GM03348 (cell line): ENCODE measurements around the gene FLT1.

Source experiments
- DNase-seq: peaks from one replicate; pipeline ENCODE4 v3.0.0; 2012; ENCODE audit warnings: low spot score

The FLT1 gene

DNA sequence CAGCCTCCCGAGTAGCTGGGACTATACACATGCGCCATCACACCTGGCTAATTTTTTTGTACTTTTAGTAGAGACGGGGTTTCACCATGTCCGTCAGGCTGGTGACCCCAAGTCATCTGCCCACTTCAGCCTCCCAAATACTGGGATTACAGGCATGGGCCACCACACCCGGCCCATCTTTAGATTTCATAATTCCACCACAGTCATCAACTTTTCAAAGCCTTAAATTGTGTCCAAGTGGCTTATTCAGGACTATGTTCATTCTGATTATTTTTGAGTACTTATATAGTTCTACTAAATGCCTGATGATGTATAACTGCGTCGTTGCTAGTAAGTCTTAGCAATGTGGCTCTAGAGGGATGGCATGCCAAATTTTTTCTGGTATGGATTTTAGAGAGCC, 36.9 kb downstream of the FLT1 start:
- DNase-seq, result no peak

DNA sequence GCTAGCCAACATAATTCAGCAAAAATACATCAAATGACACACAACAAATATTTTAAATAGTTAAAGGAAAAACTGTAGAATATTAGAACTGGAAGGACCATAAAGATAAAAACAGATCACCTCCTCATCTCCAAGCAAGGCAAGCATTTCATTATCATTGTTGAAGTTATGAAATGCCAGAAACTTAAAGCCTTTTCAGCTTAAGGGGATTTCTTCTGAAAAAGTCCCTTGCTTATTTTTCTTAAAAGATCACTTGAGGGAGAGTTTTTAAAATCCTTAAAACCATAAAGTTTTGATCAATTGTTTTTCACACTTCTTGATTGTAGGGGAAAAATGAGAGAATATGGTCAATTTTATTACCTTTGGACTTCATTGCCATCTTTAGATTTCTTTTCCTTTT, 37.4 kb downstream of the FLT1 start:
- no peak for DNase-seq

DNA sequence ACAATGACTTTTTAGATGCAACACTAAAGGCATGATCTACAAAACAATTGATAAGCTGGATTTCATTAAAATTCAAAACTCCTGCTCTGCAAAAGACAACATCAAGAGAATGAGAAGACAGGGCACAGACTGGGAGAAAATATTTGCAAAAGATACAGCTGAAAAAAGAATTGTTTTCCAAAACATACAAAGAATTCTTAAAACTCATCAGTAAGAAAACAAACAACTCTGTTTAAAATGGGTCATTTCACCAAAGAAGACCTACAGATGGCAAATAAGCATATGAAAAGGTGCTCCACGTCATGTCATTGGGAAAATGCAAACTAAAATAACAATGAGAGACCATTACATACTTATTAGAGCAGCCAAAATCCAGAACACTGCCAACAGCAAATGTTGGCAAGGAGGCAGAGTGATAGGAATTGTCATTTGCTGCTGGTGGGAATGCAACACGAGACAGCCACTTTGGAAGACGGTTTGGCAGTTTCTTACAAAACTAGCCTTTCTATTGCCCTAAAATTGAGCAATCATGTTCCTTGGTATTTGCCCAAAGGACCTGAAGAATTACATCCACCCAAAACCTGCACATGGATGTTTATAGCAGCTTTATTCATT, 39.2 kb downstream of the FLT1 start:
- no peak for DNase-seq

DNA sequence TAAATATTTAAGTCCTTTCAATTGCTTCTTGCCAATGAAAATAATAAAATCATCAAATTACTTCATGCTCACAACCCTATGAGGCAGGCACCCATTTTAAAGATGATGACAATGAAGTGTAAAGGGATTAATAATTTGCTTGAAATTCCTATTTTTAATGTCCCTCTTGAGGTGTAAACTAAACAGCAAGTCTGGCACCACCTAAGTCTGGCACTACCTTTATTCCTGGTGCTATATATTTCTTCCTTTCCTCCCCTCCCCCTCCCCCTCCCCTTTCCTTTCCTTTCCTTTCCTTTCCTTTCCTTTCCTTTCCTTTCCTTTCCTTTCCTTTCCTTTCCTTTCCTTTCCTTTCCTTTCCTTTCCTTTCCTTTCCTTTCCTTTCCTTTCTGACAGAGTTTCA, 42.2 kb downstream of the FLT1 start:
- no peak for DNase-seq

DNA sequence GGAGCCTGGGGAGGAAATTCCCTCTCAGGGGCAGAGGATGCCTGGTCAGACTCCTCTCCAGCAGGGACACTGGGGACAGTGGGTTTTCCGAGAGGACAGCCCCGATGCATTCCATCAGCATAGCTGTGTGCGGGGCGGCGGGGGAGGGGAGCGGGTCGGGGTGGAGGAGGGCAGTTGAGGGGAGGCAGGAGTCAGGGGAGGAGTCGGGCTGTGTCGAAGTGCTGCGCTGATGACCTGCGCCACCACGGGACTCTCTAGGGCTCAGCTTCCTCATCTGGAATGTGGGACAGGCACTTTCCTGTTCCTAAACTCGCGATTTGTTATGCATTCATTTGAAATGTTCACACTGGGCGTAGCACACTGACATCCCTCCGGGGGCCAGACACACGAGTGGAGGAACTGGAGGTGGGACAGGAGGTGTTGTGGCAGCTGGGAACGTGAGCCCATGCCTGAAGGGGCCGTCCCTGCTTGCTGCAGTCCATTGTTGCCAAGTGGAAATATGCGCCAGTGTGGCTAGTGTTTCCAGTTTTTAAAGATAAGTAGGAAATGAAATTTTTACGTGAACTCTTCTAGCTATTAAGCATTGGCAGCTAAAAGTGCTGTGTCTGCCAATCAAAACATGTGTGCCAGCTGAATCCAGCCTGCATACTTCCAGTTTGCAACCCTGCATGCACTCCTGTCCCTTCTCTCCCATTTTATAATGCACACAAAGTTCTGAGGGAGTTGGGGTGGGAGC, 43.3 kb downstream of the FLT1 start:
- DNase-seq, result no peak

DNA sequence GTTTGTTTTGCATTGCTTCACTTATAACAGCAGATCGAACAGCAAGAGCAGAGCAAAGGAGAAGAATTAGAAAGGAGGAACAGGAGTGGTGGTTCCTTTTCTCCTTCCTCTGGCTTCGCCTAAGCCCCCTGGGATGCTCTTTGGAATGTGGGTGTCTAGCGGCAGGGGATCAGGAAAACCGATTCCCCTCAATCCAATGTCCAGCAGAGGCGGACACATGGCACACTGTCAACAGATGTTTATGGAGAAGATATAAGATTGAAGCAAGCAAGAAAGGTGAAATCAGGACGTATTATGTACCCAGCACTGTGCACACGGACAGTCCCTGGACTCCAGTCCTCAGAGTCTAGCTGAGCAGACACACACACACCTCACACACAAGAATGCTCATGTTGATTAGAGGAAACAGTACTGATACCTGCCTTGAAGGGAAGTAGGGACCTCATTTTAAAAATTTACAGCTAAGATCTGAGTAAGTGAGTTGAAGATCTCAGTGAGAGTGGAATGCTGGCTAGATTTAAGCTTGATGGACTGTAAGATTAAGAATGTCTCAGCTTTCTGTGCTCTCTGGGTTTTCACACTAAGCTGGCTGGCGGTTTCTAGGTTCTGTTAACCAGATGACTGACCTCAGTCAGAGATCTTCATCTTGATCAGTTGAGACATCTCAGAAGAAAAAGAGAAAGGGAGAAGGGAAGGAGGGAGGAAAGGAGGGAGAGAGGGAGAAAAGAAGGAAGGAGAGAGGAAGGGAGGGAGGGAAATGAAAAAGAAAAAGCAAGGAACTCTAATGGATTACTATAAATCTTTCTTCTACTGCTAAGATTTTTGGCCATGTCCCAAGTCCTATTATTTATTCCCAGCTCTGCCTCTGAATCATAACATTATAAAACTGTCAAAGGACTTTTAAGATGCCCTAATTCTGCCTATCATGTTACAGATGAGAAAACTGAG, 44.8 kb downstream of the FLT1 start:
- peak; percentile 28 for DNase-seq

DNA sequence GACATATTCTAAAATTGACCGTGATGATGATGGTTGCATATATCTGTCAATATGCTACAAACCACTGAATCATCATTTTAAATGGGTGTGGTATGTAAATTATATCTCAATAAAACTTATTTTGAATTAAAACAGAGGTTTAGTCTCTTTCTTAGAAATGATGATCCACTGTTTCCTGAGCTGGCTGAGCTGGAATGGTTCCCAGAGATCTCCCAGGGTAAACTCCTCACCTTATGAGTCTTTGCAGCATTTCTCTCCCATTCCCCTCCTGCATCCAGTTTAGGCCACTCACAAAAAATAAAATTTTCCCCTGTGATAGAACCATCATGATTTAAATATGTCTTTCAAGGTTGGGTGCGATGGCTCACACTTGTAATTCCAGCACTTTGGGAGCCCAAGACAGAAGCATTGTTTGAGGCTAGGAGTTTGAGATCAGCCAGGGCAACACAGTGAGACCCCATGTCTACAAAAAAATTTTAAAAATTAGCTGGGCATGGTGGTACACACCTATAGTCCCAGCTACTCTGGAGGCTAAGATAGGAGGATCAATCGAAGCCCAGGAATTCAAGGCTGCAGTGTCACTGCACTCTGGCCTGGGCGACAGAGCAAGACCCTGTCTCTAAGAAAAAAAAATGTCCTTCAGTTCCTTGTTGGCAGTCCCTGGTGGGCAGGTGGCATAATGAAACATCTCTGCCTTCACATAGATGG, 46.1 kb downstream of the FLT1 start:
- DNase-seq, result no peak

DNA sequence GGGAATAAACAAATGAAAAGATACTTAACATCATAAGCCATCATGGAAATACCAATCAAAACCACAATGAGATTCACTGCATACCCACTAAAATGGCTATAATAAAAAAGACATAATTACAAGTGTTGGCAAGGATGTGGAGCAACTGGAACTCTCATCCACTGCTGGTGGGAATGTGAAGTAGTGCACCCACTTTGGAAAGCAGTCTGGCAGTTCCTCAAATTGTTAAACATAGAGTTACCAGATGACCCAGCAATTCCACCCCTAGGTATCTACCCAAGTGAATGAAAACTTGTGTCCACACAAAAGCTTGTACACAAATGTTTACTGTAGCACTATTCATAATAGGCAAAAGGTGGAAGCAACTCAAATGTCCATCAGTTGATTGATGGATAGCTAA, 46.9 kb downstream of the FLT1 start:
- no peak for DNase-seq

DNA sequence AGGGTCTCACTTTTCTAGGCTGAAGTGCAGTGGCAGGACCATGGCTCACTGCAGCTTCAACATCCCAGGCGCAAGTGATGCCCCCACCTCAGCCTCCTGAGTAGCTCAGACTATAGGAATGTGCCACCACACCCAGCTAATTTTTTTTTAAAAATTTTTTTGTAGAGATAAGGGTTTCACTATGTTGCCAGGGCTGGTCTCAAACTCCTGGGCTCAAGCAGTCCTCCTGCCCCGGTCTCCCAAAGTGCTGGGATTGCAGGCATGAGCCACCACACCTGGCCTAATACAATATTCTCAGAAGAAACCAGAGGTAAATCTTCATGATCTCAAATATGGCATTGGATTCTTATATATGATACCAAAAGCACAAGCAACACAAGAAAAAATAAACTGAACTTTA, 47.7 kb downstream of the FLT1 start:
- DNase-seq, result no peak

DNA sequence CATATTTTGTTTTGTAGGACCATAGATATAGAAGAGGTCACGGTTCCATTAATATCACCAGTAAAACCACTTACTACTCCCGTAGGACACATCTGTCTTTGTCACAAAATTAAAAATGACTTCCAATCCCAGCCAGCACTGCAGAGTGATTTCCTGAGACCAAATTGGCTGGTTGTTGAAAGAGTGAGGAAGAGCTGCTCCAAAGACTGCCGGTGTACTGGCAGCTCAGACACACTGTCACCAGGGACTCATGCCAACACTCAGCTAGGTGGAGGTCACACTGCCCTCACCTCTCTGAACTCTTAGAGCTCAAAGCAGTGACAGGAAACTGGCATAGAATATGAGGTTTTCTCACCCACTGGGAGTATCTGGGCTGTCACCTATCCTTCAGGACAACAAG, 52.1 kb downstream of the FLT1 start:
- no peak for DNase-seq

DNA sequence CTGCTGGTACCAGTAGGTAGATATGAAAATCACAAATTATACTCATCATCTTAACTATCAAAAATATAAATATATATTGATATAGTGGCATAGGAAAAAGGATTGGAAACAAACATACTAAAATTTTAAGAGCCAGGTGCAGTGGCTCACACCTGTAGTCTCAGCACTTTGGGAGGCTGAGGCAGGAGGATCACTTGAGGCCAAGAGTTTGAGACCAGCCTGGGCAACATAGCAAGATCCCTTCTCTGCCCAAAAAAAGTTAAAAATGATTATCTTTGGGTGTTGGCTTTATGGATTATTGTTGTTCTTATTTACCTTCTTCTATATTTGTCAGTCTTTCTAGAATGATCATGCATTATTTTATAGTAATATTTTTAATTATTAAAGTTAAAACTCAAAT, 53.4 kb downstream of the FLT1 start:
- no peak for DNase-seq

DNA sequence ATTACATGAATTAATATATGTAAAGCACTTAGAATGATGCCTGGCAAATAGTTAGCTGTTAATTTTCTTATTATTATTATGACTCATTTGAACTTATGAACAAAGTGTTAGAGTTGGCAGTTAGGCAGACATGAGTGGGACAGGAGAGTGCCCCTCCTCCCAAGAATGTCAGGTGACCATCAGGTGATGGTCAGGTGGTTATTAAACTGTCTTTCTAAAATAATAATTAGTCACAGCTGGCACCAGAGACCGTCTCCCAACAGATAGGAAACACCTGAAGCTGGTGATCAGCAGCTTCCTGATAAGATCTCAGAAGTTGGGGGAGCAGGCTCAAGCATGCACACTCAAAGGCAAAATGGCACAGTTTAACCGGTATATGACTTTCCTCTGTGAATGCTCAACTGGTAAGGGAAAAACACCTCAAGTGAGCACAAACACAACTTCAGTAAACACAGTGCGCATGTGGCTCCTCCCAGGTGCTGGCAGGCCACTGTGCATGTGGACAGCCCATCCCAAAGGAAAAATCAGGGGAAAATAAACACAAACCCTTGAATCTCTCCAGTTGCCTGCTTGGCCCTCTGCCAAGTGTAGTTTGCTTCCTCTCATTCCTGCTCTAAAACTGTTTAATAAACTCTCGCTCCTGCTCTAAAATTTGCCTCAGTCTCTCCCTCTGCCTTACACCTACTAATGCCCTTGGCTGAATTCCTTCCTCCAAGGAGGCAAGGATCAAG, 54.0 kb downstream of the FLT1 start:
- no peak for DNase-seq

DNA sequence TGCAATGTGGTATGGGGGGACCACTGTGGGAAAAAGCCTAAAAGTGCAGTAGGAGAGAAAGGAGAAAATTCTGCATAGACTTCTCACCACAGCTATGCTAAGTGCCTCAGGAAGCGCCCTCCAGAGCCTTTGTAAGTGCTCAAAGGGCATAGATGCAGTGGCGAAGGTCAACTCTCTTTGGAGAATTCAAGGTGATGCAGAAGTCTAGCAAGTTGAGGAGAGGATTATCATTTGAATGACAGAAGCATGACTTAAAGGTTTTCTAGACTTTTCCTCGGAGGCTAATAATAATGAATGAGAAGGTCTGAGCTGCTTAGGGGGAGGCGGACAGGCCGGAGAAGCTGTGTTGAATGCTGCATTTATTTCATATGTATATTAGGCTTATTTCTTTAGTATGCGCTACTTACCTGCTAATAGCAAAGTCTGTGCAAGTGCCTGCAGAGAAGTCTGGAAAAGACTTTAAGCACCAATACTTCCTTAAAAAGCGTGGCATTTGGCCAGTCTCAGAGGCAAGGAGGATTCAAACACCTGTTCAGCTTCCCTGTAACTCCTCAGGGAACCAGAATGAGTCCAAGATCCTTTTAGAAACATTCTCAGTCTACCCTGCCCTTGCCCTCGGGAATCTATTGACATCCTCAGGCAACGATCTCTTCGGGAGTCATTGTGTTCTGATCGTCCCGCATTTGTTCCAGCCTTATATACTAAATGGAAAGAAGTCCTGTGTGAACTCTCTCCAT, 56.2 kb downstream of the FLT1 start:
- DNase-seq, result no peak

DNA sequence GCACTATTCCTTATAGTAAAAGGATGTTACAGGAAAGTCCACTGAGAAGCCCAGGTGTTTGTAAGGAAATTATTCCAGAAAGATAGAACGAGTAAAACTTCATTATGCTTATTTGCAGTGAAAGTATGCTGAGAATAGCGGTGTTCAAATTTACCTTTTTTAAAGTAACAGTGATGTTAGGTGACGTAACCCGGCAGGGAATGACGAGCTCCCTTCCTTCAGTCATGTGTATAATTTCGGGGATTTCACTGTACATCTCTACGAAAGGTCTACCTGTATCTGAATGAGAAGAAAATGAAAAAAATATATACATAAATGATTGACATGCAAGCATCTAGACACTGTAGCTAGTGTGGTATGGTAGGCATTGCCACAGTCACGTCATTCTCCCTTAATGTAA, 56.9 kb downstream of the FLT1 start:
- no peak for DNase-seq

DNA sequence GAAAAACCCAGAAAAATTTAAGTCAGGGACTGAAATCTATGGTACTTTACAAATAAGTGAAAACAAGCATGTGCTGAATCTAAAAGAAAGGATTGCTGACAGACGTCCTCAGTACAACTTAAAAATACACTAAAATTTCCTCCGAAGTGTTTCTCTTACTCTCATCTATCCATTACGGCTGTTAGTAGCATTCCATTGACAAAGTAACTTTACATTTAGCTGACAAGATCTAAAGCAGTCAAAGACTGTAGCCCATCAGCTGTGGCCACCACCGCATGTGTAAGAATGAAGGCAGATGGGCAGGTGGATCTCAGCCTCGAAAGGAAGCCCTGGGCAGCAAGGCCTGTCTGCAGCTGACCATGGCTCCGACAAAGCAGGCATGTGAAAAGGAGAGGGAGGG, 59.0 kb downstream of the FLT1 start:
- DNase-seq, result no peak

DNA sequence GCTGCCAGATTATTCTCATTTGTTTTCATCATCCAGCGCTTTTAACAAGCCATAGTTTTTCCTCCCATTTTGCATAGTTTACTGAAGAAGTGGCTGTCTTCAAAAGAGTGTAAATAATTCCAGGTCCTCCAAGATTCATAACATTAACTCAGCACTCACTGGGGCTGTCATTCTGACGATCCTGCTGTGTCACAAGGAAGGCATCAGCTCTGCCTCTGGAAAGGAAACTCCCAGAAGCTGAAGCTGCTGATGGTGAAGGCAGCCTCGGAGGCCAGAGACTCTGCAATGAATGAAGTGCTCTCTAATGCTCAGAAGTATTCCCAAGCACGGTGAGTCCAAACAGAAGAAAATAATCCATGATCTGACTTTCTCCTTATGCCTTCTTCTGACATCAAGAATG, 60.0 kb downstream of the FLT1 start:
- peak; percentile 42 for DNase-seq

DNA sequence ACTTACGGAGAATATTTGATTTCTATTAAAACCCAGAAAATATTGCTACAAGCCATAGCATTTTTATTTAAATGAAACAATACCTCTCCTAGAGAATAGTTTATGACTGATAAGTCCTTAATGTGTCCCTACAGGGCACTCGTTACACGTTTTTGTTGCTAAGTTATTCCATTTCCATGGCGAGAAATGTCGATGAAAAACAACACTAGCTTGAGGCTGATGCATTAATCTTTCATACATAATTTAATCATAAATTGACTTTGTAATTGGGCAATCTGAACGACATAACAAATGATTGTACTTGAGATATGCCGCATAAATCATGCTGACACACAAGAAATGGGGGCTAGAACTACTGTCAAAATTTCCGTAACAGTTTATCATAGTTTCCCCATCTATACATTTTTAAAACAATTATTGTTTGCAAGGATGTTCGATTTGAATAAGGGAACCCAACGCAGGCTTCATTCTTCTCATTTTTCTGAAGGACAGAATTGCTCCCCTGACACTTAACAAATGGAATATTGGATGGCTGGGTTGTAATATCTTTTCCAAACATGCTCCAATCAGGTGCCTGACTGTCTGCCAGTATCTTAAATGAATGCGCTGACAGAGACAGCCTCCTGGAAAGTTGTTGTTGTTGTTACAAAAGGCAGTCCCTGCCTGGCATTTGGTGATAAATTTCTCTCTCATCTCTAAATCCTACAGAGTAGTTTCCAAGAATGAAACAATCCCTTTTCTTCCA, 61.9 kb downstream of the FLT1 start:
- no peak for DNase-seq

DNA sequence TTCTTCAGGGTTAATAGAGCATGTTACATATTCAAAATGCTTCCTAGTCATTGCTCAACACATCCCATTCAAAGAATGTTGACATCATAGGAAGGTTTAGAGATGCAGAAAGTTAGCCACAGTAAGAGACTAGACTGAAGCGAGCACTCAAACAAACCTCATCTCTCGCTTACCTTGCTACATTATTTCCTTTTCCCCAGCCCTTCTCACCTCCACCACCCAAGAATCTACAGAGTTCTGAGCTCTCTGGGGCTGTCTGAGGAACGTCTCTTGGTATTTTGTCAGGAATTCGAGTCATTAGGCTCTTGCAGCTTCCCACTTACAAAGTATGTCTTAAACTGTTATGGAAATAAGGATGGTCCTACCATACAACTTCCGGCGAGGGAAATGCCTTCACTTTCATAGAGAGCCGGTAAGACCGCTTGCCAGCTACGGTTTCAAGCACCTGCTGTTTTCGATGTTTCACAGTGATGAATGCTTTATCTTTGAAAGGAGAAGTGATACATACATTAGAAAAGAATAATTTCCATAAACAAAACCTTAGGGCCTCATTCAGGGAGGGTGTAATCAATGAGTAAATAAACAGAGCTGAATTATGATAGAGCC, 65.1 kb downstream of the FLT1 start:
- no peak for DNase-seq

DNA sequence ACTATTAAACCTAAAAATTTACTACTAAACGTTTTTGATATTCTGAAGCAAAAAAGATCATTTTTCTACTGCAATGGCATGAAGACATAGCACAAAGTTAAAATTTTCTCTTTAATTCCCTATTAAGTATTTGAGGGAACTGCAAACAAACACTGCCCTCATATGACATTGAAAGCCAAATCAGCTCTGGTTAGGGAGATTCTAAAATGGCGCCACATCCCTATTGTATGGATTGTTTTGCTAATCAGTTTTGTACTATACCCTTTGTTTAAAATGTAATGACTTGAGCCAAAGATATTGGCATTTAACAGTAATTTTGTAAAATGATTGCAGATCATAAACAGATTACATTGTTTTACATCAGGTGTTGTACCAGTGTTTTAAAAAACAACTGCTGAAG, 65.8 kb downstream of the FLT1 start:
- DNase-seq, result no peak

DNA sequence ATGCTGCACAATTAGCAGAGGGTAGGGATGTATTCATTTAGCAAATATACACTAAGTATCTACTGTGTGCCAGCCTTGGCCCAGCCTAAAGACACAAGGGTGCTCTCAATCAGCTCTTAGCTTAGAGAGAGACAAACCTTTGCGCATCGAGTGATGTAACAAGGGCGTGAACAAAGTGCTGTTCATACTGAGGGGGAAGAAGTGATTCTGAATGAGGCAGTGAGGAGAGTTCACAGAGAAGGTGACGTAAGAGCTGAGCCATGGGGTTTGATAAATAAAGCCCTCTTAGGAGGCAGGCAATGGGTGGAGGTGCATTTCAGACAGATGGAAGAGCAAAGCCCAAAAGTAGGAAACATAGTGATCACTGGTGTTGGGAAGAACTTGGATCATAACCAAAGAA, 68.5 kb downstream of the FLT1 start:
- DNase-seq, result no peak
